Kasumi-1 (cell line): ENCODE data around the gene LAMA4.
"Not testable (repeated sequence)": the region's sequence is repeated elsewhere in the genome, so short reads cannot be mapped to it uniquely, and the experiment has no call there.

ENCODE experiments used
- DNase-seq, 2 experiments: peaks; one replicate each; lab custom pipeline; 2025; lab: John Stamatoyannopoulos, UW

LAMA4 gene

GRCh38 chr6:112209131-112209530 lies 45.2 kb downstream of the LAMA4 start:
- no peak for DNase-seq

DNA sequence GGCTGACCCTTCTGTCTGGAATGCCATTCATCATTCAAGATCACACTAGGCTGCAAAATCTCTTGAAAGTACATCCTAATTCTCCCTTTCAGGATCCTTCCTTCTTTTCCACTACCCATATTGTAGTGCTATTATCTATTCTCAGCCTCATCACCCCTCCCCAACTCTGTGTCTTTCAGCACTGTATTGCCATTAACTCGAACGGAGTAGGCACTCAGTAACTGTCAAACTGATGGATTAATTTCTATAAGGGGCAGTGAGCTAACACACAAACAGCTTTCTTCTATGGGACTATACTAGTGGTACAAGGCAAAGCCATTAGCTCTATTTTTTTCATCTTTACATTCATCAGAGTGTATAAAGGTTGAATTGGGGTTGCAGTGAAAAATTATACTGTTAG lies 46.6 kb downstream of the LAMA4 start:
- DNase-seq = no peak

GRCh38 chr6:112207131-112207530 lies 47.2 kb downstream of the LAMA4 start:
- DNase-seq = no peak

- no peak for DNase-seq
Observed at GRCh38 chr6:112206110-112206458, 48.3 kb downstream of the LAMA4 start.

GRCh38 chr6:112205427-112206109 lies 48.8 kb downstream of the LAMA4 start:
- DNase-seq = no peak

- no peak for DNase-seq
Observed at GRCh38 chr6:112204350-112204706, 50.0 kb downstream of the LAMA4 start.

GRCh38 chr6:112203577-112204349 lies 50.6 kb downstream of the LAMA4 start:
- DNase-seq = no peak

GRCh38 chr6:112202639-112203341 lies 51.6 kb downstream of the LAMA4 start:
- DNase-seq = no peak

DNA sequence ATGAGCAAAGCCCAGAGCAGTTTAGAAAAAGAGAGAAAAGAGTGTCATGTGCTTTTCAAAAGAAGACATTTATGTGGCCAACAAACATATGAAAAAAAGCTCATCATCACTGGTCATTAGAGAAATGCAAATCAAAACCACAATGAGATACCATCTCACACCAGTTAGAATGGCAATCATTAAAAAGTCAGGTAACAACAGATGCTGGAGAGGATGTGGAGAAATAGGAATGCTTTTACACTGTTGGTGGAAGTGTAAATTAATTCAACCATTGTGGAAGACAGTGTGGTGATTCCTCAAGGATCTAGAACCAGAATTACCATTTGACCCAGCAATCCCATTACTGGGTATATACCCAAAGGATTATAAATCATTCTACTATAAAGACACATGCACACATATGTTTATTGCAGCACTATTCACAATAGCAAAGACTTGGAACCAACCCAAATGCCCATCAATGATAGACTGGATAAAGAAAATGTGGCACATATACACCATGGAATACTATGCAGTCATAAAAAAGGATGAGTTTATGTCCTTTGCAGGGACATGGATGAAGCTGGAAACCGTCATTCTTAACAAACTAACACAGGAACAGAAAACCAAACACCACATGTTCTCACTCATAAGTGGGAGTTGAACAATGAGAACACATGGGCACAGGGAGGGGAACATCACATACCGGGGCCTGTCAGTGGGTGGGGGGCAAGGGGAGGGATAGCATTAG lies 54.0 kb downstream of the LAMA4 start:
- DNase-seq = not testable (repeated sequence)

DNA sequence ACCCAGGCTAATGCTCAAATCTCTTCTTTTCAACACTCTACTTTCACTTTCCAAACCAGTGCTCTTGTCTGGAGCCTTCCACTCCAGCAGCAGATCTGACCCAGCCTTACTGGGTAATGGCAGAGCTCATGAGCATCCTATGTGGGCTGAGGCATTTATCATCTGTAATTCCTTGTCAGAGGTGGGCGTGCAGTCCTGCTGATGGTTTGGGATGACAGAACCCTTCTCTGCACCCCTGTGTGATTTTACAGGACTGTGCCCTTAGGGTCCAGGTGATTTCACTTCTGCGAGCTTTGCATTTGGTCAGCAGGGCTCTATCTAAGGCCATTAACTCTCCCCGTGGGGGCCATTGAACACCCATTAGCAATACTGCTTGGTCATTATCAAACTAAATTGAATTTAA lies 55.4 kb downstream of the LAMA4 start:
- DNase-seq = no peak

- DNase-seq = no peak
Observed at GRCh38 chr6:112198582-112198981, 55.8 kb downstream of the LAMA4 start.

DNA sequence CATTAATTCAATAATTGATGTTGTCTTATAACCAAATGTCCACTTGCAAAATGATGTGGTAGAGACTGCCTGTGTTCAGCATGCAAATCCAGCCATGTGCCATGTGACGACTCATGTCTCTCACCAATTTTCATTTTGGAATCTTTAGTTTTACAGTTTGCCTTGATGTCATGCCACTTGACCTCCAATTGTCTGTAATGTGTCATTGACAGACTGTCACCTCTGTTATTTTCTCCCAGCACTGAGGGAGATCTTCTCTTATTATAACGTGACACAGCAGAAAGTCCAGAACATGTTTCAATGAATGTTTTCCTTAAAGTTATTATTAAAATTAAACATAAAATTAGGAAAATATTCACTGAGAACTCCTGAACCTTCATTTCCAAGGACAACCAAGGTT lies 56.7 kb downstream of the LAMA4 start:
- no peak for DNase-seq

- no peak for DNase-seq
Observed at GRCh38 chr6:112196306-112196705, 58.1 kb downstream of the LAMA4 start.

DNA sequence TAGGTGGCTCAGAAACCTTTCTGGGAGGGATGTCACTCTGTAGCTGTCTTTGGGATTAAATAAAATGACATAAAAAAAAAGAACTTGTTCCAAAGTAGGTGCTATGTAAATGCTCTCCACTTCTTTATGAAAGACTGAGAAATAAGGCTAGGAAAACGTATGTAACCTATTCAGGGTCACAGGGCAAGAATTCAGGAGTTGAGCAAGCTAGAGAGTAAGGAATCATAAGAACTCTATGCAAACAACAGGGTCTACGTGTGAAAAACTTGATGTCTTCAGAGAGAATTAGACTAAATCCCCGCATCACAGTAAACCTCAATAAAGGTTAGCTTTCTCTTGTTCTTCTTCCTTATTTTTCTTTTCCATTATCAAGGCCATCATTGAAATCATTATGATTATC lies 59.2 kb downstream of the LAMA4 start:
- no peak for DNase-seq

DNA sequence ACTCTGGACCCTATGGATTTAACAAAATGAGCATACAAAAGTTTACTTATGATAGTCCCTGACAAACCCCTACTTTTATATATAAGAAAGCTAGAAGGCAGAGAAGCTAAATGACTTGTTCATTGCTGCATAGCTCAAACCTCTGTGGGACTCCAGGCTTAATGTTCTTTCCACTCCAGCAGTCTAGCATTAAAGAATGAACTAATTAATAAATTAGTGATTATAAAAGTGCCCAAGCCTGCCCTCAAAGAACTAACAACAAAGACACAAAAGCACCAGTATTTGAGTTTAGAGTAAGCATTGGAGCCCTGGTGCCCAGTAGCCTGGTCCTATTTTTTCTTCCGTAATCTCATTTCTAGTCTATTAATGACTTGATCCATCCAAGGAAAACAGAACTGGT lies 59.9 kb downstream of the LAMA4 start:
- DNase-seq = no peak

DNA sequence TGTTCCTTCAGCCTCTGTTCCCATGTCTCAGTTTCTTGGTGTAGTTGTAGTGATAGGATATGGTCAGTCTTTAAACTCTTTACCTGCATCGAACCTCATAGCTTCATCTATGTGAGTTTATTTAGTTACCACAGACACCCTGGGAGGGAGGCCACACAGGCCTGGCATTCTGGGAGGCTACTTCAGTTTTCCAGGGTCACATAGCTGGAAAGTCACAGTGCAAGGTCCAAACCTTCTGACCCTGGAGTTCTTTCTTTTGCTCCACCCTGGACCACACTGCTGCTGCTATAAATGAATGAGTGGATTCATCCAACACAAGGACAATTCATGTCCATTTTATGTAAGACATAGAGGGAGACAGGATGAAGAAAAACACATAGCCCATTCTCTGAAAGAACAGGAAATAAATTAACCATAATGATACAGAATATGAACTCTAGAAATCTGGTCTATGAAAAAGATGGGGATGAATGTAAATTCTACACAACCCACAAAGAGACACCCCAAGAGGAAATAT lies 60.8 kb downstream of the LAMA4 start:
- no peak for DNase-seq

DNA sequence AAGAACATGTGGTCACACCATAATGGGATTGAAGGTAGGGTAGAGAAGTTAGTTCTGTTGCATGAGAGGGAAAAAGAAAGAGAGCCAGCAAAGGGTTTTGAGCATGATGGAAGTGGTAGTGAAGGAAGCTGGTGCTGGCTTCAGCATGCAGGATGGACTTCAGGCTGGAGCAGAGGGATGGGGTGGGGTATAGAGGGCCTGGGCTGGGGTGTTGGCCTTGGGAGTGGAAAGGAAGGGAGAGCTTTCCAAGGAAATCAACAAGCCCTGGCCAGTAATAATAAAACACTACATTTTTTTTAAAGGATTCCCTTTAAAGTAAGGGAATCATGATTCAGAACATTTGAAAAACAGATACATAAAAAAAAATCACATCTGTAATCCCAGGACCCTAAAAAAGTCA lies 61.2 kb downstream of the LAMA4 start:
- DNase-seq = no peak

DNA sequence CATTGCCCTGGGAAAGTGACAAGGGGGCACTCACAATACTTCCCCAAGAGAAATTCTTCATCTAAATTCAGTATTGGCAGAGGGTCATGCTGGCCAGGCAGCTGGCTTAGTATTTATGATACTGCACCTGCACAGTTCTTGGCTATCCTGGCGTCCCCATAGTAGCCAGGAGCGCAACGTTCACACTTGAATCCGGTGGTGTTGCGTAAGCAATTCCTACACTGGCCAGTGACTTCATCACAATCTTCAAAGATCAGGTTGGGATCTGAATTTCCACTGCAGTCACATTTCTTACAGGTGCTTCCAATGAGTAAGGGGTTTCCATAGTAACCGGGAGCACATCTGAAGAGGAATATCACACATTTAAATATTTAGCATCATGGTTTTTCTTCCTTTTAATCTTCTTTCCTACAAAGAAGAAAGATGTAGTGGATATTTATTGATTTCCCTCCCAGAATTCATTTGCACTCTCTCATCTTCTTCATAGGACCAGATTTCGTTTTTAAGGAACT lies 62.8 kb downstream of the LAMA4 start:
- no peak for DNase-seq

DNA sequence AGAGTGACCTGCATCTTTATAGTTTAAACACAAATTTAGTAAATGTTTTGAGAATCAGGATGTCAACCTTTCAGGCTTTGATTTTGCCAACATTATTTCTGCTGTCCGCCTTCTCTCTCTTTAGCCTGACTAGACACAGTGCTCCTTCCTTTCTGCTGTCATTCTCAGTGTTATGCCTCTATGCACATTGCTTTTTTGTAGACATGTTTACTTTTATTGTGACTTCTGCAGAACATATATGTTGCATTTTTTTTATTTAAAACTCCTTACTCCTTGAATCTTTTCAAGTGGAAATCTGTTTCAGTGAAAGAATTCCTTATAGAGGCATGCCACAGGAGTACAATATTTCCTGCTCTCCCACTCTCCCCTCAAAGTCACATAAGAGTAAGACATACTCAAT lies 64.2 kb downstream of the LAMA4 start:
- DNase-seq = no peak

GRCh38 chr6:112189494-112189893 lies 64.9 kb downstream of the LAMA4 start:
- no peak for DNase-seq

GRCh38 chr6:112188906-112189305 lies 65.5 kb downstream of the LAMA4 start:
- no peak for DNase-seq

- DNase-seq = no peak
Observed at GRCh38 chr6:112187736-112188135, 66.6 kb downstream of the LAMA4 start.
